Heart left ventricle (tissue), 16 donors: ENCODE results near the gene CCDC146. TPM values are rescaled to one million over a fixed set of nuclear protein-coding genes. Genes with fewer than 3 reads are reported as not detected.
"Not testable (repeated sequence)": the region's sequence is repeated elsewhere in the genome, so short reads cannot be mapped to it uniquely, and the experiment has no call there.

Source experiments
- ATAC-seq, 4 donors: fragments of 200-7000 bp; cut with Tn5 transposase; one replicate each; pipeline ENCODE4 v1.9.1; 2020 to 2022; ENCODE audit warnings: moderate library complexity in 4 of 4, mild to moderate bottlenecking in 3 of 4, moderate number of reproducible peaks in 1 of 4
- DNase-seq, 5 donors: peaks; one replicate each; pipeline ENCODE4 v3.0.0-alpha.2; 2020
- H3K27ac ChIP-seq, 12 donors: fragments of 200-600 bp; sonication (generic) in 4 of 12; one replicate each; pipeline versions ENCODE4 v1.5.0 to v1.8.0; 2016 to 2022; ENCODE audit warnings: mild to moderate bottlenecking in 2 of 12
- H3K27me3 ChIP-seq, 9 donors: fragments of 200-600 bp; sonication (generic) in 2 of 9; one replicate each; pipeline versions ENCODE4 v1.5.1 to v1.8.0; 2016 to 2022; ENCODE audit warnings: mild to moderate bottlenecking in 3 of 9
- H3K36me3 ChIP-seq, 9 donors: fragments of 200-600 bp; sonication (generic) in 2 of 9; one replicate each; pipeline versions ENCODE4 v1.5.0 to v1.8.0; 2018 to 2022; ENCODE audit warnings: mild to moderate bottlenecking in 2 of 9
- H3K4me1 ChIP-seq, 12 donors: fragments of 200-600 bp; sonication (generic) in 4 of 12; one replicate each; pipeline versions ENCODE4 v1.5.0 to v1.8.0; 2016 to 2022; ENCODE audit warnings: mild to moderate bottlenecking in 3 of 12
- H3K4me3 ChIP-seq, 12 donors: fragments of 200-600 bp; sonication (generic) in 4 of 12; one replicate each; pipeline versions ENCODE4 v1.5.0 to v1.8.0; 2017 to 2022; ENCODE audit warnings: mild to moderate bottlenecking in 9 of 12, moderate library complexity in 4 of 12
- H3K9me3 ChIP-seq, 12 donors: fragments of 200-600 bp; sonication (generic) in 4 of 12; one replicate each; pipeline versions ENCODE4 v1.5.0 to v1.8.0; 2016 to 2022; ENCODE audit warnings: mild to moderate bottlenecking in 1 of 12
- WGBS, 4 donors: extraction: QIAGEN DNeasy Blood & Tissue Kit in 2 of 4; methylation state at CpG; one replicate each; pipeline versions ENCODE4 v1.1.5 to v1.1.7; 2013 to 2018; 5-methylcytosine and 5-hydroxymethylcytosine counted together
- intact Hi-C, 10 donors: fragments of 100-400 bp; cut with DNase I; formaldehyde crosslinking; loops; one replicate each; pipeline versions ENCODE4 v1.11.1 to v1.14.2; 2022
- long read RNA-seq, 3 donors: library from polyadenylated mRNA; unstranded; transcript quantifications; one replicate each; pipeline ENCODE4 v2.0.0, GENCODE V29; 2020 to 2021
- polyA plus RNA-seq, 2 donors: library from polyadenylated mRNA; stranded (reverse); fragments of 200-250 nt; gene quantifications; one replicate each; pipeline ENCODE4 v1.2.3, GENCODE V29; 2013
- total RNA-seq, 9 donors: library from RNA; depleted of rRNA in 2 of 9; stranded (reverse); fragments of >200 nt in 2 of 9; fragmentation: NEBNext Ultra II Directional in 3 of 9; extraction: Animal tissue kit (Norgen Biotek cat#: 25700) in 3 of 9; gene quantifications; one replicate each; pipeline versions ENCODE4 v1.1.0 to v1.2.4, GENCODE V29; 2016 to 2023
- donor health status: ischemic (EF 13 %, LVEDD 7.1; RV severe dilation, severe dysfunction).
- donor health status: healthy with polysubstance abuse.
- donor health status: DM: no; HTN: yes; CAD: no.
- donor health status: DM: no; HTN: no; CAD: no.
- donor health status: ischemic (EF 25% LVEDD 6.9; RV normal size, moderate dysfunction).
- donor health status: ischemic (EF 25% LVEDD 5.7; RV mildly dilated, moderate dysfunction).
- donor health status: healthy.
- donor health status: DM: yes; HTN: yes; CAD: no.
- donor health status: ischemic (EF 35%, LVEDD 5.7; RV mildly dilated, moderate dysfunction).
- donor health status: nonischemic (EF 11% LVEDD 7.7; RV severe dilation, severe dysfunction).
- donor health status: DM: yes; HTN: yes; CAD: no.
- donor health status: PGD.
- donor health status: ischemic (EF 29% LVEDD 5.4; RV normal size, mild dysfunction).
- donor health status: nonischemic (EF 23%, LVEDD 6.1; RV moderate dilation, normal function).

Gene CCDC146, protein sequence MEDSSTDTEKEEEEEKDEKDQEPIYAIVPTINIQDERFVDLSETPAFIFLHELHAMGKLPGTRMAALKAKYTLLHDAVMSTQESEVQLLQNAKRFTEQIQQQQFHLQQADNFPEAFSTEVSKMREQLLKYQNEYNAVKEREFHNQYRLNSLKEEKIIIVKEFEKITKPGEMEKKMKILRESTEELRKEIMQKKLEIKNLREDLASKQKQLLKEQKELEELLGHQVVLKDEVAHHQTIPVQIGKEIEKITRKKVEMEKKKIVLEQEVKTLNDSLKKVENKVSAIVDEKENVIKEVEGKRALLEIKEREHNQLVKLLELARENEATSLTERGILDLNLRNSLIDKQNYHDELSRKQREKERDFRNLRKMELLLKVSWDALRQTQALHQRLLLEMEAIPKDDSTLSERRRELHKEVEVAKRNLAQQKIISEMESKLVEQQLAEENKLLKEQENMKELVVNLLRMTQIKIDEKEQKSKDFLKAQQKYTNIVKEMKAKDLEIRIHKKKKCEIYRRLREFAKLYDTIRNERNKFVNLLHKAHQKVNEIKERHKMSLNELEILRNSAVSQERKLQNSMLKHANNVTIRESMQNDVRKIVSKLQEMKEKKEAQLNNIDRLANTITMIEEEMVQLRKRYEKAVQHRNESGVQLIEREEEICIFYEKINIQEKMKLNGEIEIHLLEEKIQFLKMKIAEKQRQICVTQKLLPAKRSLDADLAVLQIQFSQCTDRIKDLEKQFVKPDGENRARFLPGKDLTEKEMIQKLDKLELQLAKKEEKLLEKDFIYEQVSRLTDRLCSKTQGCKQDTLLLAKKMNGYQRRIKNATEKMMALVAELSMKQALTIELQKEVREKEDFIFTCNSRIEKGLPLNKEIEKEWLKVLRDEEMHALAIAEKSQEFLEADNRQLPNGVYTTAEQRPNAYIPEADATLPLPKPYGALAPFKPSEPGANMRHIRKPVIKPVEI
- total RNA-seq (10 to 100 TPM in 3 of 9 donors, 1 to 10 TPM in 6; 5.3 to 13.3 (median 6.8) TPM), polyA plus RNA-seq (1 to 10 TPM; 2.1 to 3.5 TPM)
- long read RNA-seq, donor 1, partial matches to known transcripts: 0 of 3 reads
- long read RNA-seq, donor 1, other reads (novel, unspliced or antisense): 2 of 3 reads
- long read RNA-seq, donor 2, partial matches to known transcripts: 0 of 2 reads
- long read RNA-seq, donor 2, other reads (novel, unspliced or antisense): 2 of 2 reads
- long read RNA-seq, donor 3: 0 reads

GRCh38 chr7:77121860-77122681 is at the start of gene CCDC146:
CCDC146 (plus strand) TSS chr7:77122615; CDS start chr7:77167669, 45,054 bp downstream.
- peak; percentile 96 to 99 (median 98) for DNase-seq
- peaks cover 0 to 13% (median 6%) of the 10 kb centered on the region in 9 donors for H3K36me3 ChIP-seq
- intact Hi-C loops: loop anchor here in 7 of 10 donors (5.0 to 10.0 kb wide), 5 partner anchors 123 to 213 kb away; no protein-coding TSS in a partner anchor
- not testable (repeated sequence) for H3K9me3 ChIP-seq, H3K27me3 ChIP-seq
- peaks cover 0 to 17% (median 8%) of the 10 kb centered on the region in 12 donors for H3K4me1 ChIP-seq
- peak; percentile 98 to 99 (median 99) for ATAC-seq
- WGBS, 4 donors: 0% methylated on average over 19 to 50 of the region's 50 CpGs
- peak within 1 kb of the TSS; percentile 63 to 97 (median 74) for H3K4me3 ChIP-seq
- peak within 1 kb of the TSS in 10 of 12 donors; percentile 29 to 77 (median 63) for H3K27ac ChIP-seq

DNA sequence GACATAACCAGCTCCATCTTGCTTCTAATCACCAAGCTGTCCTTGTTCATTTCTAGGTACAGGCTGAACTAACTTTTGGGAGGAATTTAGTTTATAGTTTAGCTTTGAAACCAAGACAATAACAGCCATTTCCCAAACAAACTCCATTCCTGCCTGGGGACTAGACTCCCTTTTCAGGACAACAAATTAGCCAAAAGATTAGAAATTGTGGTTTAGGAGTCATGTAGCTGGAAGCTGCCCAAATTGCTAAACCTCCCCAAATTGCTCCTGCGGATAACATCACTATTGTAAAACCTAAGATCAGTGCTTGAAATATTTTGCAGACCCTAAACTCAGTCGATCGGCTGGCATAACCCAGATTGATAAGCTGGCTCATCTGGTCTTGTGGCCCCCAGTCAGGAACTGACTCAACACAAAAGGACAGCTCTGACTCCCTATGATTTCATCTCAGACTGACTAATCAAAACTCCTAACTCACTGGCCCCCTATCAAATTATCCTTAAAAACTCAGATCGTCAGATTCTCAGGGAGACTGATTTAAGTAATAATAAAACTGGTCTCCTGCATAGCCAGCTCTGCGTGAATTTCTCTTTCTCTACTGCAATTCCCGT is 47.5 kb upstream of the CCDC146 start:
- H3K4me3 ChIP-seq, H3K4me1 ChIP-seq, H3K9me3 ChIP-seq, H3K36me3 ChIP-seq, H3K27ac ChIP-seq, H3K27me3 ChIP-seq, intact Hi-C loops, DNase-seq, ATAC-seq: not testable (repeated sequence)
- 95 to 100% (median 98%) methylated on average over 2 to 5 of the region's 6 CpGs for WGBS, 4 donors

DNA sequence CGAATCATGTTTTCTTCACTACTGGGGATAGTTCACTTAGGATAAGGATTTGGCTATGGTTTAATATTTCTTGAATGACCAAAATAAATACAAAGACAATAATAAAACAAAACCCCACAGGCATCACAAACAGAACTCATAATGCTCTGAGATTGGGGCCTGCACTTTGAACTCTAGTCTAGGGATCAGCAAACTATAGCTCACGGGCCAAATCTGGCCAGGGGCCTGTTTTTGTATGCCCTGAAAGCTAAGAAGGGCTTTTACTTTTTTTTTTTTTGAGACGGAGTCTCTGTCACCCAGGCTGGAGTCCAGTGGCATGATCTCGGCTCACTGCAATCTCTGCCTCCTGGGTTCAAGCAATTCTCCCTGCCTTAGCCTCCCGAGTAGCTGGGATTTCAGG is 45.4 kb upstream of the CCDC146 start:
- H3K4me1 ChIP-seq, H3K27ac ChIP-seq, H3K4me3 ChIP-seq, ATAC-seq, intact Hi-C loops, DNase-seq, H3K9me3 ChIP-seq, H3K27me3 ChIP-seq: not testable (repeated sequence)
- 78 to 90% (median 83%) methylated on average over 5 of the region's 5 CpGs for WGBS, 4 donors
- H3K36me3 ChIP-seq: peaks cover 0 to 11% (median 0%) of the 10 kb centered on the region in 9 donors

GRCh38 chr7:77079112-77079511 is 43.3 kb upstream of the CCDC146 start:
- H3K27me3 ChIP-seq, intact Hi-C loops, H3K4me1 ChIP-seq, DNase-seq, H3K4me3 ChIP-seq, H3K9me3 ChIP-seq: not testable (repeated sequence)
- peak; percentile 97 to 99 (median 98) for ATAC-seq
- Histone ChIP-seq H3K27ac (peak overlapping the region in 5 of 12 donors; percentile 28 to 71 (median 36)), H3K36me3 (peaks cover 0 to 14% (median 0%) of the 10 kb centered on the region in 9 donors)

DNA sequence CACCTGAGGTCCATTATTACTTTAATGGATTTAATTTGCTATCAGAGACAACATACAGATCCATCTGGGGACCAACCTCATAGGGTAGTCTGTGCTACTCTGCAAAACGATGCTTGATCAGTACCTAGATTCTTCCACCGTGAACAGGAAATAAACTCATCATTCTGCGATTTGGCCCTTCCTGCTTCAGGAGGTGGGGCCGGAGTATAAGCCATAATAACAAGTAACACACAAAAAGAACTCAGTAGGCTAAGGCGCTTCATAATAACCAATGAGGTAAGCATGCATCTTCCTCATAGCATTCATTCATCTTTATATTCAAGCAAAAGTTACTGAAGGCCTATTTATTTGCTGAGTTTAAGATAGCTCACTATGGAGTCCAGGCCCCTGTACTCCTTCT is 42.8 kb upstream of the CCDC146 start:
- peak in 3 of 4 donors; percentile 9 to 29 (median 28) for ATAC-seq
- intact Hi-C loops, H3K4me1 ChIP-seq, DNase-seq, H3K4me3 ChIP-seq, H3K9me3 ChIP-seq, H3K27me3 ChIP-seq: not testable (repeated sequence)
- WGBS, 4 donors: 41 to 67% (median 56%) methylated on average over 4 to 5 of the region's 5 CpGs
- Histone ChIP-seq H3K27ac (peak overlapping the region in 1 of 12 donors; percentile 71), H3K36me3 (peaks cover 0 to 10% (median 0%) of the 10 kb centered on the region in 9 donors)

DNA sequence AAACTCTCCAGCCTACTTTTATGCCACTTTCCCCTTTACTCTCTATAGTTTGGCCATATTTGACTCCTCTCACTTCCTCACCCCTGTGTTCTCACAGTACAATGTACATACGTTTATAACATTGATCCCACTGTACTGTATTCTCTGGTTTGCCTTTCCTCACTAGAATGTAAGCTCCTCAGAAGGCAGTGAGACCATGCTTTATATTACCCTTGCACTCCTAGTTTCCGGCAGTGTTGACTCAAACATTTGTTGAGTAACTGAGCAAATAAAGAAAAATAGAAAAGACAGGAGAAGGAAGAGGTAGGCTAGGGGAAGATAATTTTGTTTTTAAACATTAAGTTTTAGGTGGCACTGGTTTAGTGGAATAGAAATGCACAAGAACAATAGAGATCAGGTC is 42.2 kb upstream of the CCDC146 start:
- H3K4me1 ChIP-seq, H3K27me3 ChIP-seq, ATAC-seq, DNase-seq, H3K9me3 ChIP-seq, H3K4me3 ChIP-seq, H3K27ac ChIP-seq, intact Hi-C loops: not testable (repeated sequence)
- H3K36me3 ChIP-seq: peaks cover 0 to 10% (median 0%) of the 10 kb centered on the region in 9 donors
- 66 to 91% (median 80%) methylated on average over 2 of the region's 2 CpGs for WGBS, 4 donors

DNA sequence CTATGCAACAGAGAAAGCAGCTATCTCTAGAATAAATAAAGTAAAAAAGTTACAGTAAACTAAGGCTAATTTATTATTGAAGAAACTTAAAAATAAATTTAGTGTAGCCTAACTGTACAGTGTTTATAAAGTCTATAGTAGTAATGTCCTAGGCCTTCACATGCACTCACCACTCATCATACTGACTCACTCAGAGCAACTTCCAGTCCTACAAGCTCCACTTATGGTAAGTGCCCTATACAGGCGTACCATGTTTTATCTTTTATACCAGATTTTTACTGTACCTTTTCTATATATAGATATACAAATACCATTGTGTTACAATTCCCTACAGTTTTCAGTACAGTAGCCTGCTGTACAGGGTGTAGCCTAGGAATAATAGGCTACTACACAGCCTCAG is 40.2 kb upstream of the CCDC146 start:
- H3K9me3 ChIP-seq, DNase-seq, H3K4me1 ChIP-seq, intact Hi-C loops, H3K27ac ChIP-seq, H3K27me3 ChIP-seq, H3K4me3 ChIP-seq, ATAC-seq: not testable (repeated sequence)
- peaks cover 0 to 10% (median 0%) of the 10 kb centered on the region in 9 donors for H3K36me3 ChIP-seq
- 87 to 100% (median 90%) methylated on average over 1 of the region's 1 CpG for WGBS, 4 donors

- H3K4me3 ChIP-seq, ATAC-seq, H3K27me3 ChIP-seq, H3K9me3 ChIP-seq, intact Hi-C loops, DNase-seq, H3K27ac ChIP-seq, H3K4me1 ChIP-seq: not testable (repeated sequence)
- peaks cover 0 to 11% (median 4%) of the 10 kb centered on the region in 9 donors for H3K36me3 ChIP-seq
- 29 to 76% (median 55%) methylated on average over 2 of the region's 2 CpGs for WGBS, 4 donors
Observed at GRCh38 chr7:77092301-77092700, 30.1 kb upstream of the CCDC146 start.

GRCh38 chr7:77100501-77100900 is 21.9 kb upstream of the CCDC146 start:
- H3K27me3 ChIP-seq, H3K4me1 ChIP-seq, ATAC-seq, intact Hi-C loops, DNase-seq, H3K9me3 ChIP-seq, H3K4me3 ChIP-seq, H3K36me3 ChIP-seq, H3K27ac ChIP-seq: not testable (repeated sequence)
- 96 to 100% (median 98%) methylated on average over 2 to 3 of the region's 3 CpGs for WGBS, 4 donors
